GM20000 (cell line): Measurements from ENCODE around the gene UPB1.
"Not testable (repeated sequence)": the region's sequence is repeated elsewhere in the genome, so short reads cannot be mapped to it uniquely, and the experiment has no call there.

Source experiments
- DNase-seq: peaks from one replicate; pipeline ENCODE4 v3.0.0; 2012; ENCODE audit warnings: low spot score
- CTCF ChIP-seq: IDR thresholded peaks from 2 replicates; pipeline ENCODE4 v1.5.1; 2012; ENCODE audit warnings: mild to moderate bottlenecking, control low read depth; ENCODE audit errors: extremely low read depth, missing control alignments

Gene UPB1

GRCh38 chr22:24482575-24482974 is 12.6 kb upstream of the UPB1 start:
- DNase-seq, result no peak

GRCh38 chr22:24482998-24483397 is 12.1 kb upstream of the UPB1 start:
- no peak for DNase-seq
- TF ChIP-seq CTCF, result no peak

More at GRCh38 chr22:24482575-24482974, 12.6 kb upstream of the UPB1 start:
- no peak for TF ChIP-seq CTCF

GRCh38 chr22:24483976-24484545 is 11.1 kb upstream of the UPB1 start:
- no peak for TF ChIP-seq CTCF
- DNase-seq, result no peak

GRCh38 chr22:24485170-24485569 is 10.0 kb upstream of the UPB1 start:
- no peak for DNase-seq
- TF ChIP-seq CTCF, result no peak

- TF ChIP-seq CTCF, result no peak
- no peak for DNase-seq
These were observed 9.5 kb upstream of the UPB1 start for GRCh38 chr22:24485608-24486007.

GRCh38 chr22:24486501-24486921 is 8.6 kb upstream of the UPB1 start:
- DNase-seq, result no peak
- no peak for TF ChIP-seq CTCF

GRCh38 chr22:24489011-24489410 is 6.1 kb upstream of the UPB1 start:
- no peak for DNase-seq

GRCh38 chr22:24489434-24489833 is 5.7 kb upstream of the UPB1 start:
- DNase-seq, result not testable (repeated sequence)

More at GRCh38 chr22:24489011-24489410, 6.1 kb upstream of the UPB1 start:
- no peak for TF ChIP-seq CTCF
